ENCODE data around the gene TRMT11. TPM values are rescaled to one million over a fixed set of nuclear protein-coding genes. Genes with fewer than 3 reads are reported as not detected.

Gene TRMT11
- total and polyA plus RNA-seq, 9 of the 15 experiments (the other 6 are each of a cell fraction or from before 2014, with no cell fraction given): 38.8 to 88.0 (median 59.8) TPM

- TF ChIP-seq, protein P1, sequence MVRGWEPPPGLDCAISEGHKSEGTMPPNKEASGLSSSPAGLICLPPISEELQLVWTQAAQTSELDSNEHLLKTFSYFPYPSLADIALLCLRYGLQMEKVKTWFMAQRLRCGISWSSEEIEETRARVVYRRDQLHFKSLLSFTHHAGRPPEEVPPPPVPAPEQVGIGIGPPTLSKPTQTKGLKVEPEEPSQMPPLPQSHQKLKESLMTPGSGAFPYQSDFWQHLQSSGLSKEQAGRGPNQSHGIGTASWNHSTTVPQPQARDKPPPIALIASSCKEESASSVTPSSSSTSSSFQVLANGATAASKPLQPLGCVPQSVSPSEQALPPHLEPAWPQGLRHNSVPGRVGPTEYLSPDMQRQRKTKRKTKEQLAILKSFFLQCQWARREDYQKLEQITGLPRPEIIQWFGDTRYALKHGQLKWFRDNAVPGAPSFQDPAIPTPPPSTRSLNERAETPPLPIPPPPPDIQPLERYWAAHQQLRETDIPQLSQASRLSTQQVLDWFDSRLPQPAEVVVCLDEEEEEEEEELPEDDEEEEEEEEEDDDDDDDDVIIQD (CRISPR knock-in tag; IDR thresholded peaks at IDR 0.05): no peak
- TF ChIP-seq L3MBTL2 (IDR thresholded peaks at IDR 0.05) (peak; percentile 90), SOX6 (IDR thresholded peaks at IDR 0.05) (no peak; the same call in 1 of the 2 replicates), RFX5 (IDR thresholded peaks at IDR 0.05; ENCODE audit: low read depth, low read length) (no peak), FOXK1 (CRISPR knock-in tag; IDR thresholded peaks at IDR 0.05; ENCODE audit: borderline replicate concordance) (no peak), LEF1 (IDR thresholded peaks at IDR 0.05) (peak; percentile 33; the same call in 1 of the 2 replicates), SNRNP70 (optimal IDR thresholded peaks at IDR 0.05; ENCODE audit: low read depth, low read length) (no peak), PHF20 (IDR thresholded peaks at IDR 0.05; ENCODE audit: partially characterized antibody) (no peak), NCOA2 (IDR thresholded peaks at IDR 0.05; ENCODE audit: partially characterized antibody in 2 of 2) (no peak), SIRT6 (IDR thresholded peaks at IDR 0.05; ENCODE audit: low read depth, low read length) (no peak), PRMT5 (CRISPR knock-in tag; IDR thresholded peaks at IDR 0.05) (no peak), CEBPZ (IDR thresholded peaks at IDR 0.05; ENCODE audit: borderline replicate concordance, low read depth, low read length) (no peak), EP400 (IDR thresholded peaks at IDR 0.05) (peak; percentile 34; the same call in 1 of the 2 replicates)
- TF ChIP-seq, protein P2, sequence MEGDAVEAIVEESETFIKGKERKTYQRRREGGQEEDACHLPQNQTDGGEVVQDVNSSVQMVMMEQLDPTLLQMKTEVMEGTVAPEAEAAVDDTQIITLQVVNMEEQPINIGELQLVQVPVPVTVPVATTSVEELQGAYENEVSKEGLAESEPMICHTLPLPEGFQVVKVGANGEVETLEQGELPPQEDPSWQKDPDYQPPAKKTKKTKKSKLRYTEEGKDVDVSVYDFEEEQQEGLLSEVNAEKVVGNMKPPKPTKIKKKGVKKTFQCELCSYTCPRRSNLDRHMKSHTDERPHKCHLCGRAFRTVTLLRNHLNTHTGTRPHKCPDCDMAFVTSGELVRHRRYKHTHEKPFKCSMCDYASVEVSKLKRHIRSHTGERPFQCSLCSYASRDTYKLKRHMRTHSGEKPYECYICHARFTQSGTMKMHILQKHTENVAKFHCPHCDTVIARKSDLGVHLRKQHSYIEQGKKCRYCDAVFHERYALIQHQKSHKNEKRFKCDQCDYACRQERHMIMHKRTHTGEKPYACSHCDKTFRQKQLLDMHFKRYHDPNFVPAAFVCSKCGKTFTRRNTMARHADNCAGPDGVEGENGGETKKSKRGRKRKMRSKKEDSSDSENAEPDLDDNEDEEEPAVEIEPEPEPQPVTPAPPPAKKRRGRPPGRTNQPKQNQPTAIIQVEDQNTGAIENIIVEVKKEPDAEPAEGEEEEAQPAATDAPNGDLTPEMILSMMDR (IDR thresholded peaks at IDR 0.05 in 2 of 3, conservative IDR thresholded peaks at IDR 0.05 in 1 of 3; ENCODE audit: insufficient read depth in 2 of 3, low read depth in 1 of 3, low read length in 3 of 3): no peak
- TF ChIP-seq, protein P3, sequence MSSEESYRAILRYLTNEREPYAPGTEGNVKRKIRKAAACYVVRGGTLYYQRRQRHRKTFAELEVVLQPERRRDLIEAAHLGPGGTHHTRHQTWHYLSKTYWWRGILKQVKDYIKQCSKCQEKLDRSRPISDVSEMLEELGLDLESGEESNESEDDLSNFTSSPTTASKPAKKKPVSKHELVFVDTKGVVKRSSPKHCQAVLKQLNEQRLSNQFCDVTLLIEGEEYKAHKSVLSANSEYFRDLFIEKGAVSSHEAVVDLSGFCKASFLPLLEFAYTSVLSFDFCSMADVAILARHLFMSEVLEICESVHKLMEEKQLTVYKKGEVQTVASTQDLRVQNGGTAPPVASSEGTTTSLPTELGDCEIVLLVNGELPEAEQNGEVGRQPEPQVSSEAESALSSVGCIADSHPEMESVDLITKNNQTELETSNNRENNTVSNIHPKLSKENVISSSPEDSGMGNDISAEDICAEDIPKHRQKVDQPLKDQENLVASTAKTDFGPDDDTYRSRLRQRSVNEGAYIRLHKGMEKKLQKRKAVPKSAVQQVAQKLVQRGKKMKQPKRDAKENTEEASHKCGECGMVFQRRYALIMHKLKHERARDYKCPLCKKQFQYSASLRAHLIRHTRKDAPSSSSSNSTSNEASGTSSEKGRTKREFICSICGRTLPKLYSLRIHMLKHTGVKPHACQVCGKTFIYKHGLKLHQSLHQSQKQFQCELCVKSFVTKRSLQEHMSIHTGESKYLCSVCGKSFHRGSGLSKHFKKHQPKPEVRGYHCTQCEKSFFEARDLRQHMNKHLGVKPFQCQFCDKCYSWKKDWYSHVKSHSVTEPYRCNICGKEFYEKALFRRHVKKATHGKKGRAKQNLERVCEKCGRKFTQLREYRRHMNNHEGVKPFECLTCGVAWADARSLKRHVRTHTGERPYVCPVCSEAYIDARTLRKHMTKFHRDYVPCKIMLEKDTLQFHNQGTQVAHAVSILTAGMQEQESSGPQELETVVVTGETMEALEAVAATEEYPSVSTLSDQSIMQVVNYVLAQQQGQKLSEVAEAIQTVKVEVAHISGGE (CRISPR knock-in tag; IDR thresholded peaks at IDR 0.05): no peak
These were observed 78.5 kb downstream of the TRMT11 start (continued) for GRCh38 chr6:126064748-126065401.

Measured in K562 (cell line).